NCI-H510A (cell line): ENCODE data around the gene MLYCD.

Experiments
- DNase-seq: peaks from one replicate; lab custom pipeline; 2025; lab: John Stamatoyannopoulos, UW

Gene MLYCD

GRCh38 chr16:83970430-83970815, 71.5 kb downstream of the MLYCD start:
- DNase-seq, result no peak

GRCh38 chr16:83971165-83972130, 72.5 kb downstream of the MLYCD start:
- DNase-seq, result no peak

DNA sequence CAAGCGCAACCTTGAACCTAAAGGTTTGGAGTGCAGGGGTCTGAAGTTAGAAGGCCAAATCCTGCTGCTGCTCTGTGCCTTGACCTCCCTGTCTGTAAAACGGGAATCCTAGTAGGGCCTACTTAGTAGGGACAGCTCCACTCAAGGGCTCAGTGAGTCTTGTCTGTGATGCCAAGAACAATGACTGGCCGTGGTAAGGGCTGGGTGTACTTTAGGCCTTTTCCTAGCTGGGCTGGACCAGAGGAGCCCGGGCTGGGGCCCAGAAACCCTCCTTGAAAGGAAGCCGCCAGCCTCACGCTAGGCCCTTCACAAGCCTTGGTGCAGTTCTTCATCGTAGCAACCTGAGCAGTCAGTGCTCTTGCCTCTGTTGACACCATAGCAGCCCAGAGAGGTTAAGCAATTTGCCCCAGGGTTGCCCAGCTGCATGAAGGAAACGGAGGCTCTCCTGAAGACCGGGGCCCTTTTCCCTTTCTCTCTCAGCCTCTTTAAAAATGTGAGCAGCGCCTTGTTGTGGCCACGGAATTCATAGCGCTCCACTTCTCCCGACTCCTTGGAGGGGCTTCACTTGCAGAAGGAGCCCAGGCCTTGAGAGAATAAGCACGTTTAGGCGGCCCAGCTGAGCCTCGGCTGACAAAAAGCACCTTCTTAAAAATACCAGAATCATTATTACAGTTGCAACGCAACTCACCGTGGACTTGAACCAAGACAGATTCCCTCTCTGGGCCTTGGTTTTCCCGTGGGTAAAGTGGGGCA, 73.5 kb downstream of the MLYCD start:
- no peak for DNase-seq

DNA sequence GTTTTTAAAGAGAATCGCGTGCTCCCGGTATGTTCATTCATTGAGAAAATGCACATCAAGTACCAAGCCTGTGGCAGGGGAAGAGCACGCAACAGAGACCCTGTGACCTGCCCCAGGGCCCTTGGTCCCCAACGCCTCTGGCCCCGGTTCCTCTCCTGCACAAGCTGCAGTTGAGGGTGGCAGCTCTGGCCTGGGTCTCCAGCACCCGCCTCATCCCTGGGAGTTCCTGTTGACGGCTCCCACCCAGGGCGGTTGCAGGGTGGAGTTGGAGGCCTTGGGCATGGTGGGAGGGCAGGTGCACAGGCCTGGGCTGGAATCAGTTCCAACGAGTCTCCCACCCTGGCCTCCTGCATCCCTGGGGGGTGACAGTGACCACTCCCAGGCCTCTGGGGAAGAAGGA, 74.2 kb downstream of the MLYCD start:
- DNase-seq, result no peak

- no peak for DNase-seq
These were observed 74.9 kb downstream of the MLYCD start for GRCh38 chr16:83973581-83974385.

DNA sequence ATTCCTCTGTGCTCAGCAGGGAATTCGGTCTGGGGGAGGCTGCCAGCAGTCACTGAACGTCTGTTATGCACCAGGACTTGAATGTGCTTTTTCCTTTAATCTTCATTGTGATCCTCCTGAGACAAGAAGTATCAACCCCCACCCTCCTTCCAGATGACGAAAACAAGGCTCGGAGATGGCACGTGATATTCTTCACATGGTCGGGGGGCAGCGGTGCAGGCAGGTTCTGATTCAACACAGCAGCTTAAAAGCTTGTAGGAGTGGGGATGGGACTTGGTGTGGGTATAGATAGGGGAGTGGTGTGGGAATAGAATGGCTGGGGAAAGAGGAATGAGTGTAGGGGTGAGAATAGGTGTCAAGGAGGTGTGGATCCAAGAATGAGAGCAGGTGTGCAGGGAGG, 75.6 kb downstream of the MLYCD start:
- no peak for DNase-seq

DNA sequence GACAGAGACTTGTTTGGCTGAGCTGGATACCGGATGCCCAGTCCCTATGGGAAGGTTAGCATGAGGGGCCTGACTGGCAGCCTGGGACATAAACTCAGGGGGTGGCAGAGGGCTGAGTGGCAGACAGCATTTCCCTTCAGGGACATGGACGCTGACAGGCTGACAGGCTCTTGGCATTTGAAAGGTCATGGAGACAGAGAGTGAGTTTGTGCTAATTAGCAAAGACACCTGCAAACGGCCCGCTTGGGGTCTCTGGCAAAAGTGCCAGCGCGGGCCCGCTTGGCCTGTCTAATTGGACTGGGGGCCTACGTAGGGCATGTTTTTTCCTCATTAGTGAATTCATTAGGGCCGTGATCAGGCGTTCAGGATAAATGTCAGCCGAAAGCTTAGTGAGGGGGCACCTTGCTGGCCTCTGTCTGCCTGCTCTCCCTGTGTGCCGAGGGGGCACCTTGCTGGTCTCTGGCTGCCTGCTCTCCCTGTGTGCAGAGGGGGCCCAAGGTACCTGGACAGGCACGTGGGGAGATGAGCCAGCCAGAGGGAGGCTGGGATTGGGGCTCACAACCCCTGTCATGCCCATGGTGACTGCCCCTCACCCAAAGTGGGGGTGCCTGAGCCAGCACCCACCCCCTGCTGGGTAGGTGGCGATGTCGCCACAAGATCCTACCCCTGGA, 76.8 kb downstream of the MLYCD start:
- DNase-seq, result no peak
